H9 (cell line): ENCODE measurements around the gene FGD5. TPM values are rescaled to one million over a fixed set of nuclear protein-coding genes. Genes with fewer than 3 reads are reported as not detected.
A peak's percentile ranks its signal among the peaks of the same experiment; 100 is the strongest.

ENCODE experiments used
- DNase-seq: peaks from one replicate; pipeline ENCODE4 v3.0.0-alpha.2; 2017
- H2AFZ ChIP-seq: one replicate; pipeline ENCODE4 v1.6.1; 2013; ENCODE audit warnings: mild to moderate bottlenecking, low read length, control low read depth, moderate library complexity
- H2AK5ac ChIP-seq: 2 replicates; pipeline ENCODE4 v1.6.1; 2013; ENCODE audit warnings: low read length, control low read depth, mixed read lengths; ENCODE audit not compliant: insufficient read length
- H2BK120ac ChIP-seq: one replicate; pipeline ENCODE4 v1.6.1; 2013; ENCODE audit warnings: low read depth, mild to moderate bottlenecking, low read length, control low read depth, inconsistent platforms; ENCODE audit not compliant: poor library complexity, severe bottlenecking
- H2BK12ac ChIP-seq: 2 replicates; pipeline ENCODE4 v1.6.1; 2013; ENCODE audit warnings: low read length, control low read depth, mixed read lengths, low read depth; ENCODE audit not compliant: insufficient read length
- H2BK15ac ChIP-seq: 2 replicates; pipeline ENCODE4 v1.6.1; 2013; ENCODE audit warnings: low read depth, low read length, control low read depth
- H2BK20ac ChIP-seq: one replicate; pipeline ENCODE4 v1.6.1; 2013; ENCODE audit warnings: low read depth, mild to moderate bottlenecking, low read length, control low read depth, inconsistent platforms; ENCODE audit not compliant: poor library complexity, severe bottlenecking
- H2BK5ac ChIP-seq: 2 replicates; pipeline ENCODE4 v1.6.1; 2013; ENCODE audit warnings: low read length, control low read depth, mixed read lengths; ENCODE audit not compliant: insufficient read length
- H3K14ac ChIP-seq: 2 replicates; pipeline ENCODE4 v1.6.1; 2013; ENCODE audit warnings: low read length, control low read depth; ENCODE audit not compliant: insufficient read depth
- H3K18ac ChIP-seq: 2 replicates; pipeline ENCODE4 v1.6.1; 2013; ENCODE audit warnings: low read depth, mild to moderate bottlenecking, mixed read lengths, low read length, control low read depth; ENCODE audit not compliant: insufficient read length
- H3K23ac ChIP-seq: 2 replicates; pipeline ENCODE4 v1.6.1; 2013; ENCODE audit warnings: low read length, control low read depth, mixed read lengths, low read depth; ENCODE audit not compliant: insufficient read length
- H3K23me2 ChIP-seq: 2 replicates; pipeline ENCODE4 v1.6.1; 2013; ENCODE audit warnings: low read depth, mild to moderate bottlenecking, mixed read lengths, low read length, control low read depth; ENCODE audit not compliant: insufficient read length, poor library complexity, severe bottlenecking
- H3K27ac ChIP-seq: 2 replicates; pipeline ENCODE4 v1.5.1; 2013; ENCODE audit warnings: low read length, control low read depth, mixed read lengths, low read depth; ENCODE audit not compliant: insufficient read length
- H3K27me3 ChIP-seq: 2 replicates; pipeline ENCODE4 v1.6.1; 2013; ENCODE audit warnings: low read length, control low read depth, inconsistent platforms; ENCODE audit not compliant: insufficient read depth
- H3K4ac ChIP-seq: 2 replicates; pipeline ENCODE4 v1.6.1; 2013; ENCODE audit warnings: low read depth, mild to moderate bottlenecking, control low read depth, inconsistent platforms, low read length, moderate library complexity
- H3K4me1 ChIP-seq: 2 replicates; pipeline ENCODE4 v1.6.1; 2013; ENCODE audit warnings: low read length, control low read depth, inconsistent platforms; ENCODE audit not compliant: insufficient read depth
- H3K4me2 ChIP-seq: 2 replicates; pipeline ENCODE4 v1.6.1; 2013; ENCODE audit warnings: low read length, control low read depth, mixed read lengths; ENCODE audit not compliant: insufficient read length, insufficient read depth
- H3K56ac ChIP-seq: 2 replicates; pipeline ENCODE4 v1.6.1; 2013; ENCODE audit warnings: low read depth, mild to moderate bottlenecking, mixed read lengths, low read length, control low read depth; ENCODE audit not compliant: insufficient read length
- H3K79me1 ChIP-seq: 2 replicates; pipeline ENCODE4 v1.6.1; 2013; ENCODE audit warnings: low read depth, mild to moderate bottlenecking, moderate library complexity, low read length, control low read depth, inconsistent platforms; ENCODE audit not compliant: insufficient read depth, poor library complexity, severe bottlenecking
- H3K79me2 ChIP-seq: 2 replicates; pipeline ENCODE4 v1.6.1; 2013; ENCODE audit warnings: low read length, control low read depth, inconsistent platforms; ENCODE audit not compliant: insufficient read depth
- H3K9ac ChIP-seq: 2 replicates; pipeline ENCODE4 v1.6.1; 2013; ENCODE audit warnings: low read length, control low read depth, mixed read lengths; ENCODE audit not compliant: insufficient read length; ENCODE audit errors: extremely low read depth
- H3K9me3 ChIP-seq: one replicate; pipeline ENCODE4 v1.6.1; 2013; ENCODE audit warnings: low read depth, low read length, inconsistent platforms; ENCODE audit not compliant: control insufficient read depth
- H3T11ph ChIP-seq: one replicate; pipeline ENCODE4 v1.6.1; 2013; ENCODE audit warnings: mild to moderate bottlenecking, low read length, control low read depth, inconsistent platforms
- H4K20me1 ChIP-seq: one replicate; pipeline ENCODE4 v1.6.1; 2013; ENCODE audit not compliant: control insufficient read depth, insufficient read length, insufficient read depth
- H4K5ac ChIP-seq: 2 replicates; pipeline ENCODE4 v1.6.1; 2013; ENCODE audit warnings: low read depth, mild to moderate bottlenecking, mixed read lengths, low read length, control low read depth; ENCODE audit not compliant: insufficient read length
- H4K8ac ChIP-seq: replicated peaks from 2 replicates; pipeline ENCODE4 v1.6.1; 2013; ENCODE audit warnings: low read length, control low read depth, mixed read lengths, low read depth; ENCODE audit not compliant: insufficient read length
- H4K91ac ChIP-seq: 2 replicates; pipeline ENCODE4 v1.6.1; 2013; ENCODE audit warnings: low read depth, mild to moderate bottlenecking, moderate library complexity, mixed read lengths, low read length, control low read depth; ENCODE audit not compliant: insufficient read length
- H3K27ac Mint-ChIP-seq, 3 experiments: 2 replicates in 2 of 3; 3 replicates in 1 of 3; pipeline ENCODE4 v1.8.0; 2020 to 2021; ENCODE audit warnings: mixed read lengths in 3 of 3, mild to moderate bottlenecking in 1 of 3, moderate library complexity in 1 of 3
- H3K27me3 Mint-ChIP-seq: 2 replicates; pipeline ENCODE4 v1.8.0; 2021; ENCODE audit warnings: low read depth, mild to moderate bottlenecking, moderate library complexity, mixed read lengths
- H3K36me3 Mint-ChIP-seq, 3 experiments: 2 replicates in 2 of 3; 3 replicates in 1 of 3; pipeline ENCODE4 v1.8.0; 2020 to 2021; ENCODE audit warnings: low read depth in 3 of 3, mixed read lengths in 3 of 3; ENCODE audit not compliant: insufficient read depth in 1 of 3
- H3K4me1 Mint-ChIP-seq, 2 experiments: 2 replicates each; pipeline ENCODE4 v1.8.0; 2020; ENCODE audit warnings: mixed read lengths in 2 of 2
- H3K4me3 Mint-ChIP-seq, 2 experiments: 2 replicates in 1 of 2; 3 replicates in 1 of 2; pipeline ENCODE4 v1.8.0; 2020 to 2021; ENCODE audit warnings: mild to moderate bottlenecking in 2 of 2, mixed read lengths in 2 of 2, moderate library complexity in 1 of 2
- H3K9me3 Mint-ChIP-seq, 2 experiments: 2 replicates in 1 of 2; 3 replicates in 1 of 2; pipeline ENCODE4 v1.8.0; 2020; ENCODE audit warnings: mild to moderate bottlenecking in 2 of 2, mixed read lengths in 2 of 2, moderate library complexity in 1 of 2
- CTCF ChIP-seq: fragments of 200-600 bp; sonication (generic); conservative IDR thresholded peaks from 3 replicates; pipeline ENCODE4 v1.8.0; 2021; ENCODE audit warnings: antibody characterized with exemption, mild to moderate bottlenecking
- WGBS: extraction: QIAGEN DNeasy Blood & Tissue Kit; methylation state at CpG from one replicate; pipeline ENCODE4 v1.1.7; 2013; ENCODE audit warnings: missing lambda C conversion rate, low lambda C conversion rate, mixed read lengths; ENCODE audit not compliant: insufficient read length; ENCODE audit errors: extremely low coverage; 5-methylcytosine and 5-hydroxymethylcytosine counted together
- total RNA-seq: library from RNA; stranded (reverse); gene quantifications from 2 replicates; pipeline ENCODE4 v1.2.1, GENCODE V29; 2021

The FGD5 gene
- total RNA-seq, 1 experiment from 2014 or later, result 7.8 TPM

GRCh38 chr3:14898929-14899328, 80.2 kb downstream of the FGD5 start:
- no peak overlapping the region for H2BK20ac ChIP-seq
- no peaks in the 10 kb centered on the region for H3K9me3 ChIP-seq
- no peak overlapping the region for H3T11ph ChIP-seq
- peaks cover 33 to 35% of the 10 kb centered on the region in 2 experiments for H3K4me1 Mint-ChIP-seq
- H3K4me2 ChIP-seq, result no peak overlapping the region
- no peak overlapping the region for H3K4ac ChIP-seq
- H3K27ac Mint-ChIP-seq, result peak overlapping the region in 2 of 3 experiments; percentile 4 to 77; a peak in 3 of 7 replicates
- H3K56ac ChIP-seq, result no peak overlapping the region
- H3K79me1 ChIP-seq, result no peaks in the 10 kb centered on the region
- no peak; the same call in 2 of the 3 replicates for TF ChIP-seq CTCF
- H3K4me1 ChIP-seq, result peaks cover 2% of the 10 kb centered on the region; the same call in 1 of the 2 replicates
- no peak overlapping the region for H2AK5ac ChIP-seq
- WGBS, result no CpG with 5 or more reads among the region's 7 CpGs
- no peak overlapping the region for H4K5ac ChIP-seq
- no peak overlapping the region for H2BK5ac ChIP-seq
- H3K4me3 Mint-ChIP-seq, result no peak overlapping the region
- peaks cover 5% of the 10 kb centered on the region for H3K27me3 Mint-ChIP-seq
- H3K9me3 Mint-ChIP-seq, result no peaks in the 10 kb centered on the region; a peak in 1 of 5 replicates
- H2AFZ ChIP-seq, result no peak overlapping the region
- H4K8ac ChIP-seq, result no peak overlapping the region
- H2BK15ac ChIP-seq, result no peak overlapping the region
- H3K27me3 ChIP-seq, result no peaks in the 10 kb centered on the region
- no peak overlapping the region for H4K91ac ChIP-seq
- no peaks in the 10 kb centered on the region for H3K79me2 ChIP-seq
- no peak overlapping the region for H3K14ac ChIP-seq
- no peak overlapping the region for H2BK12ac ChIP-seq
- no peak overlapping the region for H2BK120ac ChIP-seq
- H3K23me2 ChIP-seq, result no peaks in the 10 kb centered on the region
- no peak for DNase-seq
- no peak overlapping the region for H3K23ac ChIP-seq
- H3K27ac ChIP-seq, result no peak overlapping the region
- peaks cover 0 to 7% (median 1%) of the 10 kb centered on the region in 3 experiments; a peak in 5 of 7 replicates for H3K36me3 Mint-ChIP-seq
- H4K20me1 ChIP-seq, result no peaks in the 10 kb centered on the region
- H3K18ac ChIP-seq, result no peak overlapping the region
- no peak overlapping the region for H3K9ac ChIP-seq
